ENCODE data around the gene PITPNB. TPM values are rescaled to one million over a fixed set of nuclear protein-coding genes. Genes with fewer than 3 reads are reported as not detected.

The PITPNB gene
- total and polyA plus RNA-seq, 2 experiments from 2014 or later, result 50.9 to 56.0 TPM

- H3F3A ChIP-seq (replicated peaks; ENCODE audit: low read depth), result no peaks in the 10 kb centered on the region
- H3K4me1 ChIP-seq (ENCODE audit: insufficient read depth), result peaks cover under 1% of the 10 kb centered on the region; the same call in 1 of the 2 replicates
- no peak overlapping the region for H3K4me2 ChIP-seq
- H3K4me3 ChIP-seq, result no peak overlapping the region
- TF ChIP-seq, protein P1, sequence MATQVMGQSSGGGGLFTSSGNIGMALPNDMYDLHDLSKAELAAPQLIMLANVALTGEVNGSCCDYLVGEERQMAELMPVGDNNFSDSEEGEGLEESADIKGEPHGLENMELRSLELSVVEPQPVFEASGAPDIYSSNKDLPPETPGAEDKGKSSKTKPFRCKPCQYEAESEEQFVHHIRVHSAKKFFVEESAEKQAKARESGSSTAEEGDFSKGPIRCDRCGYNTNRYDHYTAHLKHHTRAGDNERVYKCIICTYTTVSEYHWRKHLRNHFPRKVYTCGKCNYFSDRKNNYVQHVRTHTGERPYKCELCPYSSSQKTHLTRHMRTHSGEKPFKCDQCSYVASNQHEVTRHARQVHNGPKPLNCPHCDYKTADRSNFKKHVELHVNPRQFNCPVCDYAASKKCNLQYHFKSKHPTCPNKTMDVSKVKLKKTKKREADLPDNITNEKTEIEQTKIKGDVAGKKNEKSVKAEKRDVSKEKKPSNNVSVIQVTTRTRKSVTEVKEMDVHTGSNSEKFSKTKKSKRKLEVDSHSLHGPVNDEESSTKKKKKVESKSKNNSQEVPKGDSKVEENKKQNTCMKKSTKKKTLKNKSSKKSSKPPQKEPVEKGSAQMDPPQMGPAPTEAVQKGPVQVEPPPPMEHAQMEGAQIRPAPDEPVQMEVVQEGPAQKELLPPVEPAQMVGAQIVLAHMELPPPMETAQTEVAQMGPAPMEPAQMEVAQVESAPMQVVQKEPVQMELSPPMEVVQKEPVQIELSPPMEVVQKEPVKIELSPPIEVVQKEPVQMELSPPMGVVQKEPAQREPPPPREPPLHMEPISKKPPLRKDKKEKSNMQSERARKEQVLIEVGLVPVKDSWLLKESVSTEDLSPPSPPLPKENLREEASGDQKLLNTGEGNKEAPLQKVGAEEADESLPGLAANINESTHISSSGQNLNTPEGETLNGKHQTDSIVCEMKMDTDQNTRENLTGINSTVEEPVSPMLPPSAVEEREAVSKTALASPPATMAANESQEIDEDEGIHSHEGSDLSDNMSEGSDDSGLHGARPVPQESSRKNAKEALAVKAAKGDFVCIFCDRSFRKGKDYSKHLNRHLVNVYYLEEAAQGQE (IDR thresholded peaks at IDR 0.05; ENCODE audit: unreplicated experiment), result no peak
- TF ChIP-seq NANOG (IDR thresholded peaks at IDR 0.05; ENCODE audit: borderline replicate concordance) (no peak), CREB1 (CRISPR knock-in tag; IDR thresholded peaks at IDR 0.05; ENCODE audit: low read depth) (no peak), POLR2AphosphoS5 (IDR thresholded peaks at IDR 0.05; ENCODE audit: low read depth) (no peak), ZNF462 (CRISPR knock-in tag; IDR thresholded peaks at IDR 0.05) (no peak), JUNB (IDR thresholded peaks at IDR 0.05; ENCODE audit: unreplicated experiment) (no peak), EZH2 (IDR thresholded peaks at IDR 0.05; ENCODE audit: low read depth, unreplicated experiment) (no peak), EZH2phosphoT487 (IDR thresholded peaks at IDR 0.05; ENCODE audit: unreplicated experiment) (no peak), ZNF114 (CRISPR knock-in tag; IDR thresholded peaks at IDR 0.05) (no peak), ZNF331 (CRISPR knock-in tag; IDR thresholded peaks at IDR 0.05; ENCODE audit: low read depth) (no peak), STAT1 (IDR thresholded peaks at IDR 0.05; ENCODE audit: unreplicated experiment) (no peak)
- TF ChIP-seq, protein P2, sequence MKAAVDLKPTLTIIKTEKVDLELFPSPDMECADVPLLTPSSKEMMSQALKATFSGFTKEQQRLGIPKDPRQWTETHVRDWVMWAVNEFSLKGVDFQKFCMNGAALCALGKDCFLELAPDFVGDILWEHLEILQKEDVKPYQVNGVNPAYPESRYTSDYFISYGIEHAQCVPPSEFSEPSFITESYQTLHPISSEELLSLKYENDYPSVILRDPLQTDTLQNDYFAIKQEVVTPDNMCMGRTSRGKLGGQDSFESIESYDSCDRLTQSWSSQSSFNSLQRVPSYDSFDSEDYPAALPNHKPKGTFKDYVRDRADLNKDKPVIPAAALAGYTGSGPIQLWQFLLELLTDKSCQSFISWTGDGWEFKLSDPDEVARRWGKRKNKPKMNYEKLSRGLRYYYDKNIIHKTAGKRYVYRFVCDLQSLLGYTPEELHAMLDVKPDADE (IDR thresholded peaks at IDR 0.05), result no peak
- TF ChIP-seq, protein P3, sequence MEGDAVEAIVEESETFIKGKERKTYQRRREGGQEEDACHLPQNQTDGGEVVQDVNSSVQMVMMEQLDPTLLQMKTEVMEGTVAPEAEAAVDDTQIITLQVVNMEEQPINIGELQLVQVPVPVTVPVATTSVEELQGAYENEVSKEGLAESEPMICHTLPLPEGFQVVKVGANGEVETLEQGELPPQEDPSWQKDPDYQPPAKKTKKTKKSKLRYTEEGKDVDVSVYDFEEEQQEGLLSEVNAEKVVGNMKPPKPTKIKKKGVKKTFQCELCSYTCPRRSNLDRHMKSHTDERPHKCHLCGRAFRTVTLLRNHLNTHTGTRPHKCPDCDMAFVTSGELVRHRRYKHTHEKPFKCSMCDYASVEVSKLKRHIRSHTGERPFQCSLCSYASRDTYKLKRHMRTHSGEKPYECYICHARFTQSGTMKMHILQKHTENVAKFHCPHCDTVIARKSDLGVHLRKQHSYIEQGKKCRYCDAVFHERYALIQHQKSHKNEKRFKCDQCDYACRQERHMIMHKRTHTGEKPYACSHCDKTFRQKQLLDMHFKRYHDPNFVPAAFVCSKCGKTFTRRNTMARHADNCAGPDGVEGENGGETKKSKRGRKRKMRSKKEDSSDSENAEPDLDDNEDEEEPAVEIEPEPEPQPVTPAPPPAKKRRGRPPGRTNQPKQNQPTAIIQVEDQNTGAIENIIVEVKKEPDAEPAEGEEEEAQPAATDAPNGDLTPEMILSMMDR (conservative IDR thresholded peaks at IDR 0.05; ENCODE audit: low read depth in 2 of 2), result no peak
- H3K27ac ChIP-seq (ENCODE audit: low read depth), result no peak overlapping the region
- Mint-ChIP-seq H3K4me1 (peaks cover 16% of the 10 kb centered on the region; the same call in 2 of the 3 replicates), H3K27me3 (ENCODE audit: insufficient read depth, low read depth, poor library complexity) (no peaks in the 10 kb centered on the region), H3K27ac (no peak overlapping the region), H3K4me3 (no peak overlapping the region), H3K9me3 (no peaks in the 10 kb centered on the region), H3K36me3 (ENCODE audit: low read depth) (peaks cover 25% of the 10 kb centered on the region; the same call in 2 of the 3 replicates)
- peaks cover 4% of the 10 kb centered on the region for H4K20me1 ChIP-seq (replicated peaks; ENCODE audit: insufficient read depth)
- peaks cover 23% of the 10 kb centered on the region for H3K36me3 ChIP-seq (ENCODE audit: insufficient read depth)
- no peak for ATAC-seq
- H3K9me2 ChIP-seq (ENCODE audit: insufficient read depth), result no peaks in the 10 kb centered on the region
- H3K79me2 ChIP-seq (replicated peaks; ENCODE audit: insufficient read depth), result peaks cover 14% of the 10 kb centered on the region; the same call in 1 of the 2 replicates
- no peak overlapping the region for H2AFZ ChIP-seq
- no peaks in the 10 kb centered on the region for H3K27me3 ChIP-seq (ENCODE audit: insufficient read depth)
- no peak for DNase-seq (ENCODE audit: low spot score)
Measured at GRCh38 chr22:27871306-27872014, 47.6 kb downstream of the PITPNB start.
